ENCODE data around the gene MGA. TPM values are rescaled to one million over a fixed set of nuclear protein-coding genes. Genes with fewer than 3 reads are reported as not detected.
A peak's percentile ranks its signal among the peaks of the same experiment; 100 is the strongest.

Gene MGA
- total RNA-seq, 1 experiment from 2014 or later: 35.9 TPM

DNA sequence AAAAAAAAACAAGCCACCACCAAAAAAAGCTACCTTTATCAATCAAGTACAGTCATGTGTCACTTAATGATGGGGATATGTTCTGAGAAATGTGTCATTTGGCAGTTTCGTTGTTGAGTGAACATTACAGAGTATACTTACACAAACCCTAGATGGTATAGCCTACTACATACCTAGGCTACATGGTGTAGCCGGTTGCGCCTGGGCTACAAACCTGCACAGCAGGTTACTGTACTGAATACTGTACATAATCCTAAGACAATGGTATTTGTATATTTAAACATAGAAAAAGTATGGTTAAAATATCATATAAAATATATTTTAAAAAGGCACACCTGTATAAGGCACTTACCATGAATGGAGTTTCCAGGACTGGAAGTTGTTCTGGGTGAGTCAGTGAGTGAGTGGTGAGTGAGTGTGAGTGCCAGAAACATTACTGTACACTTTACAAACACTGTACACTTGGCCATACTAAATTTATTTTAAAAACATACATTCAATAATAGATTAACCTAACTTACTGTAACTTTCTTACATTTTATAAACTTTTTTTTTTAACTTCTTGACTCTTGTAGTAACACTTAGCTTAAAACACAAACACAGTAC, 141.7 kb downstream of the MGA start:
- TF ChIP-seq IRF2 (CRISPR knock-in tag; IDR thresholded peaks at IDR 0.05; ENCODE audit: borderline replicate concordance, low read depth): no peak
- TF ChIP-seq, protein P1, sequence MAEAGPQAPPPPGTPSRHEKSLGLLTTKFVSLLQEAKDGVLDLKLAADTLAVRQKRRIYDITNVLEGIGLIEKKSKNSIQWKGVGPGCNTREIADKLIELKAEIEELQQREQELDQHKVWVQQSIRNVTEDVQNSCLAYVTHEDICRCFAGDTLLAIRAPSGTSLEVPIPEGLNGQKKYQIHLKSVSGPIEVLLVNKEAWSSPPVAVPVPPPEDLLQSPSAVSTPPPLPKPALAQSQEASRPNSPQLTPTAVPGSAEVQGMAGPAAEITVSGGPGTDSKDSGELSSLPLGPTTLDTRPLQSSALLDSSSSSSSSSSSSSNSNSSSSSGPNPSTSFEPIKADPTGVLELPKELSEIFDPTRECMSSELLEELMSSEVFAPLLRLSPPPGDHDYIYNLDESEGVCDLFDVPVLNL (CRISPR knock-in tag; IDR thresholded peaks at IDR 0.05; ENCODE audit: borderline replicate concordance, low read depth): no peak
- TF ChIP-seq, protein P2, sequence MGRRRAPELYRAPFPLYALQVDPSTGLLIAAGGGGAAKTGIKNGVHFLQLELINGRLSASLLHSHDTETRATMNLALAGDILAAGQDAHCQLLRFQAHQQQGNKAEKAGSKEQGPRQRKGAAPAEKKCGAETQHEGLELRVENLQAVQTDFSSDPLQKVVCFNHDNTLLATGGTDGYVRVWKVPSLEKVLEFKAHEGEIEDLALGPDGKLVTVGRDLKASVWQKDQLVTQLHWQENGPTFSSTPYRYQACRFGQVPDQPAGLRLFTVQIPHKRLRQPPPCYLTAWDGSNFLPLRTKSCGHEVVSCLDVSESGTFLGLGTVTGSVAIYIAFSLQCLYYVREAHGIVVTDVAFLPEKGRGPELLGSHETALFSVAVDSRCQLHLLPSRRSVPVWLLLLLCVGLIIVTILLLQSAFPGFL (CRISPR knock-in tag; IDR thresholded peaks at IDR 0.05; ENCODE audit: borderline replicate concordance): no peak
- TF ChIP-seq ZNF138 (CRISPR knock-in tag; conservative IDR thresholded peaks at IDR 0.05): no peak
- TF ChIP-seq ETV6 (CRISPR knock-in tag; IDR thresholded peaks at IDR 0.05): no peak
- no peak for TF ChIP-seq RELA (CRISPR knock-in tag; IDR thresholded peaks at IDR 0.05; ENCODE audit: borderline replicate concordance)
- no peak for TF ChIP-seq EMX1 (CRISPR knock-in tag; IDR thresholded peaks at IDR 0.05)
- TF ChIP-seq, protein P3, sequence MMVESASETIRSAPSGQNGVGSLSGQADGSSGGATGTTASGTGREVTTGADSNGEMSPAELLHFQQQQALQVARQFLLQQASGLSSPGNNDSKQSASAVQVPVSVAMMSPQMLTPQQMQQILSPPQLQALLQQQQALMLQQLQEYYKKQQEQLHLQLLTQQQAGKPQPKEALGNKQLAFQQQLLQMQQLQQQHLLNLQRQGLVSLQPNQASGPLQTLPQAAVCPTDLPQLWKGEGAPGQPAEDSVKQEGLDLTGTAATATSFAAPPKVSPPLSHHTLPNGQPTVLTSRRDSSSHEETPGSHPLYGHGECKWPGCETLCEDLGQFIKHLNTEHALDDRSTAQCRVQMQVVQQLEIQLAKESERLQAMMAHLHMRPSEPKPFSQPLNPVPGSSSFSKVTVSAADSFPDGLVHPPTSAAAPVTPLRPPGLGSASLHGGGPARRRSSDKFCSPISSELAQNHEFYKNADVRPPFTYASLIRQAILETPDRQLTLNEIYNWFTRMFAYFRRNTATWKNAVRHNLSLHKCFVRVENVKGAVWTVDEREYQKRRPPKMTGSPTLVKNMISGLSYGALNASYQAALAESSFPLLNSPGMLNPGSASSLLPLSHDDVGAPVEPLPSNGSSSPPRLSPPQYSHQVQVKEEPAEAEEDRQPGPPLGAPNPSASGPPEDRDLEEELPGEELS (CRISPR knock-in tag; IDR thresholded peaks at IDR 0.05): no peak
- TF ChIP-seq NR2C2 (CRISPR knock-in tag; IDR thresholded peaks at IDR 0.05): no peak
- no peak for TF ChIP-seq CBFB (CRISPR knock-in tag; IDR thresholded peaks at IDR 0.05; ENCODE audit: low read depth)
- no peak for TF ChIP-seq TCF7 (CRISPR knock-in tag; IDR thresholded peaks at IDR 0.05; ENCODE audit: low read depth)
- no peak for TF ChIP-seq JAZF1 (CRISPR knock-in tag; IDR thresholded peaks at IDR 0.05)
- TF ChIP-seq TEAD1 (CRISPR knock-in tag; IDR thresholded peaks at IDR 0.05): no peak
- TF ChIP-seq JUN (CRISPR knock-in tag; IDR thresholded peaks at IDR 0.05): no peak
- H3K4me1 Mint-ChIP-seq: no peaks in the 10 kb centered on the region
- no peak overlapping the region for H3K27ac Mint-ChIP-seq
- no peak for DNase-seq (ENCODE audit: low spot score)
- H3K36me3 Mint-ChIP-seq: no peaks in the 10 kb centered on the region
- CTCF ChIA-PET: interaction anchor here (0.6 to 7.5 kb wide), 4 partner anchors 22 to 198 kb away, joined by 3 to 83 read pairs (median 5); partner anchors contain the start of gene MAPKBP1
- POLR2A ChIA-PET: no interaction called here
- H3K4me3 Mint-ChIP-seq: no peak overlapping the region
- no peaks in the 10 kb centered on the region for H3K9me3 Mint-ChIP-seq
- H3K27me3 Mint-ChIP-seq (ENCODE audit: low read depth): no peaks in the 10 kb centered on the region
- ATAC-seq: no peak

DNA sequence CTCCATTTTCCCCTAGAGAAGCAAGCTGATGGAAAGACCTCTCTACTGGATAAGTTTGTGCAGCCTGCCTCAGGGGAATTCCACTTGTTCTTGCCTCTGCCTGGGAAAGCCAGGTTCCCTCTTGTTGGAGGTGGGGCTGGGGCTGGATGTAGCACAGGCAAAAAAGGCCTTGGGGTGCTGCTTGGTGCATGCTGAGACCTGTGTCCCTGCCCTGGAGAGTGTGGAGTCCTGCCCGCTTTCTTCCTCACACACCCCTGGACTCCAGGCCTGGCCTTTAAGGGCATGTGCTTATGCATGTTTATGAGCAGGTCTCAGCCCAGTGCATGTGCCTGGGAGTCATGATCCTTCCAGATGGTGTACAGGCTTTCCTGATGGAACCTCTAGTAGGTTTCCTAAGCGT, 144.2 kb downstream of the MGA start:
- Mint-ChIP-seq H3K4me3 (no peak overlapping the region), H3K27ac (0 out of 2 replicates have a peak overlapping the region, but pooled peaks have one; percentile 2), H3K9me3 (no peaks in the 10 kb centered on the region), H3K36me3 (no peaks in the 10 kb centered on the region), H3K27me3 (ENCODE audit: low read depth) (no peaks in the 10 kb centered on the region), H3K4me1 (peaks cover 3% of the 10 kb centered on the region; the same call in 1 of the 2 replicates)
- ChIA-PET CTCF (interaction anchor here (2.2 to 7.5 kb wide), 3 partner anchors 30 to 201 kb away, joined by 7 to 83 read pairs (median 7); partner anchors contain the start of gene MAPKBP1), POLR2A (no interaction called here)
- ATAC-seq (no peak), DNase-seq (ENCODE audit: low spot score) (no peak)
- TF ChIP-seq IRF2 (CRISPR knock-in tag; IDR thresholded peaks at IDR 0.05; ENCODE audit: borderline replicate concordance, low read depth): no peak
- TF ChIP-seq JUN (CRISPR knock-in tag; IDR thresholded peaks at IDR 0.05): no peak
- no peak for TF ChIP-seq ZNF121 (CRISPR knock-in tag; IDR thresholded peaks at IDR 0.05)
- TF ChIP-seq JAZF1 (CRISPR knock-in tag; IDR thresholded peaks at IDR 0.05): no peak
- no peak for TF ChIP-seq NFYB (CRISPR knock-in tag; conservative IDR thresholded peaks at IDR 0.05; ENCODE audit: low read depth)
- no peak for TF ChIP-seq SOX15 (CRISPR knock-in tag; IDR thresholded peaks at IDR 0.05)
- TF ChIP-seq, protein P4, sequence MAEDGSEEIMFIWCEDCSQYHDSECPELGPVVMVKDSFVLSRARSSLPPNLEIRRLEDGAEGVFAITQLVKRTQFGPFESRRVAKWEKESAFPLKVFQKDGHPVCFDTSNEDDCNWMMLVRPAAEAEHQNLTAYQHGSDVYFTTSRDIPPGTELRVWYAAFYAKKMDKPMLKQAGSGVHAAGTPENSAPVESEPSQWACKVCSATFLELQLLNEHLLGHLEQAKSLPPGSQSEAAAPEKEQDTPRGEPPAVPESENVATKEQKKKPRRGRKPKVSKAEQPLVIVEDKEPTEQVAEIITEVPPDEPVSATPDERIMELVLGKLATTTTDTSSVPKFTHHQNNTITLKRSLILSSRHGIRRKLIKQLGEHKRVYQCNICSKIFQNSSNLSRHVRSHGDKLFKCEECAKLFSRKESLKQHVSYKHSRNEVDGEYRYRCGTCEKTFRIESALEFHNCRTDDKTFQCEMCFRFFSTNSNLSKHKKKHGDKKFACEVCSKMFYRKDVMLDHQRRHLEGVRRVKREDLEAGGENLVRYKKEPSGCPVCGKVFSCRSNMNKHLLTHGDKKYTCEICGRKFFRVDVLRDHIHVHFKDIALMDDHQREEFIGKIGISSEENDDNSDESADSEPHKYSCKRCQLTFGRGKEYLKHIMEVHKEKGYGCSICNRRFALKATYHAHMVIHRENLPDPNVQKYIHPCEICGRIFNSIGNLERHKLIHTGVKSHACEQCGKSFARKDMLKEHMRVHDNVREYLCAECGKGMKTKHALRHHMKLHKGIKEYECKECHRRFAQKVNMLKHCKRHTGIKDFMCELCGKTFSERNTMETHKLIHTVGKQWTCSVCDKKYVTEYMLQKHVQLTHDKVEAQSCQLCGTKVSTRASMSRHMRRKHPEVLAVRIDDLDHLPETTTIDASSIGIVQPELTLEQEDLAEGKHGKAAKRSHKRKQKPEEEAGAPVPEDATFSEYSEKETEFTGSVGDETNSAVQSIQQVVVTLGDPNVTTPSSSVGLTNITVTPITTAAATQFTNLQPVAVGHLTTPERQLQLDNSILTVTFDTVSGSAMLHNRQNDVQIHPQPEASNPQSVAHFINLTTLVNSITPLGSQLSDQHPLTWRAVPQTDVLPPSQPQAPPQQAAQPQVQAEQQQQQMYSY (CRISPR knock-in tag; IDR thresholded peaks at IDR 0.05): no peak
- TF ChIP-seq NR2C2 (CRISPR knock-in tag; IDR thresholded peaks at IDR 0.05): no peak
- TF ChIP-seq, protein P3 (CRISPR knock-in tag; IDR thresholded peaks at IDR 0.05): no peak
- TF ChIP-seq ZNF263 (CRISPR knock-in tag; IDR thresholded peaks at IDR 0.05; ENCODE audit: low read depth): no peak
- TF ChIP-seq, protein P5, sequence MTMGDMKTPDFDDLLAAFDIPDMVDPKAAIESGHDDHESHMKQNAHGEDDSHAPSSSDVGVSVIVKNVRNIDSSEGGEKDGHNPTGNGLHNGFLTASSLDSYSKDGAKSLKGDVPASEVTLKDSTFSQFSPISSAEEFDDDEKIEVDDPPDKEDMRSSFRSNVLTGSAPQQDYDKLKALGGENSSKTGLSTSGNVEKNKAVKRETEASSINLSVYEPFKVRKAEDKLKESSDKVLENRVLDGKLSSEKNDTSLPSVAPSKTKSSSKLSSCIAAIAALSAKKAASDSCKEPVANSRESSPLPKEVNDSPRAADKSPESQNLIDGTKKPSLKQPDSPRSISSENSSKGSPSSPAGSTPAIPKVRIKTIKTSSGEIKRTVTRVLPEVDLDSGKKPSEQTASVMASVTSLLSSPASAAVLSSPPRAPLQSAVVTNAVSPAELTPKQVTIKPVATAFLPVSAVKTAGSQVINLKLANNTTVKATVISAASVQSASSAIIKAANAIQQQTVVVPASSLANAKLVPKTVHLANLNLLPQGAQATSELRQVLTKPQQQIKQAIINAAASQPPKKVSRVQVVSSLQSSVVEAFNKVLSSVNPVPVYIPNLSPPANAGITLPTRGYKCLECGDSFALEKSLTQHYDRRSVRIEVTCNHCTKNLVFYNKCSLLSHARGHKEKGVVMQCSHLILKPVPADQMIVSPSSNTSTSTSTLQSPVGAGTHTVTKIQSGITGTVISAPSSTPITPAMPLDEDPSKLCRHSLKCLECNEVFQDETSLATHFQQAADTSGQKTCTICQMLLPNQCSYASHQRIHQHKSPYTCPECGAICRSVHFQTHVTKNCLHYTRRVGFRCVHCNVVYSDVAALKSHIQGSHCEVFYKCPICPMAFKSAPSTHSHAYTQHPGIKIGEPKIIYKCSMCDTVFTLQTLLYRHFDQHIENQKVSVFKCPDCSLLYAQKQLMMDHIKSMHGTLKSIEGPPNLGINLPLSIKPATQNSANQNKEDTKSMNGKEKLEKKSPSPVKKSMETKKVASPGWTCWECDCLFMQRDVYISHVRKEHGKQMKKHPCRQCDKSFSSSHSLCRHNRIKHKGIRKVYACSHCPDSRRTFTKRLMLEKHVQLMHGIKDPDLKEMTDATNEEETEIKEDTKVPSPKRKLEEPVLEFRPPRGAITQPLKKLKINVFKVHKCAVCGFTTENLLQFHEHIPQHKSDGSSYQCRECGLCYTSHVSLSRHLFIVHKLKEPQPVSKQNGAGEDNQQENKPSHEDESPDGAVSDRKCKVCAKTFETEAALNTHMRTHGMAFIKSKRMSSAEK (CRISPR knock-in tag; IDR thresholded peaks at IDR 0.05; ENCODE audit: borderline replicate concordance): no peak

All from WTC11 (cell line).